ENCODE results near the gene KLHDC4.

GRCh38 chr16:87685766-87686165 is 80.0 kb downstream of the KLHDC4 start:
- TF ChIP-seq YY1 (IDR thresholded peaks at IDR 0.05; ENCODE audit: insufficient read depth, insufficient read length) (no peak), SUZ12 (IDR thresholded peaks at IDR 0.05; ENCODE audit: extremely low read depth, insufficient read depth, insufficient read length) (no peak)

Measured in NT2/D1 (cell line).